ENCODE measurements around the gene FBXO21.

FBXO21 gene

DNA sequence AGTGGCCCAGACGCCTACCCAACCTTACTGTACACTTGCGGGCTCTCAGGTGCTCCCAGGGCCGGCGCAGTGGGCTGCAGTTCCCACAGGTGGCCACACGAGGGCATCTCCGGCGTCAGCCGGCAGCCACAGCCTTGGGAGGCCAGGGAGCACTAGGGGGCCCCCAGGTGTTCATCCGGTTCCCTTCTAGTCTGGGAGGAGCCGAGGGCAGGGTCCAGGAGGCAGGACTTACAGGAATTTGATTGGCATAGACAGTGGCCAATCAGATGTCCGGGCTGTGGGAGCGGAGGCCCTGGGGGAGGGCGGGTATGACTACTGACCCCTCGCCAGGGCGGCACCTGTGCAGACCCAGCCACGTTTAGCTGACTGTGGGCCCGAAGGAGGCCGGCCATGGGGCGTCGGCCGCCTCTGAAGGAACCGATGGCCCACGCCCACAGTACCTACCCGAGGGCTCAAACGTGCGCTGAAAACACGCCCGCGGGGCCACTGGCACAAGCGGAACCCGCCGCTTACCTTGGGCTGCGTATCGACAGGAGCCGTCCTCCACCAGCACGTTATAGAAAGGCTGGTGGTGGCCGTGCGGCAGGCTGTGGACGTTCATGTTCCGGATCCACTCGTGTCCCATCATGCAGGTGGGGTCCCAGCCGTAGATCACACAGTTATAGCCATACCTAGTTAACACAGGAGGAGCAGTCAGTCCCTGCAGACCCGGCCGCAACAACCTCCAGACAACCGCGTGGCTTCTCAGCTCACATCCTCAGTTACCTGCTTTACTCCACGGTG lies 34.8 kb downstream of the FBXO21 start:
- H3K79me2 ChIP-seq (ENCODE audit: insufficient read depth, low read length): no peaks in the 10 kb centered on the region
- H3K9me3 ChIP-seq (ENCODE audit: insufficient read depth, low read depth, low read length): no peaks in the 10 kb centered on the region
- no peak overlapping the region for H3K4me2 ChIP-seq (ENCODE audit: low read depth, low read length, poor library complexity, severe bottlenecking)
- no peaks in the 10 kb centered on the region for H3K9me2 ChIP-seq (replicated peaks; ENCODE audit: low read depth, low read length)
- no peak overlapping the region for H3K9ac ChIP-seq (ENCODE audit: low read depth, low read length, poor library complexity, severe bottlenecking)
- H4K20me1 ChIP-seq (ENCODE audit: insufficient read depth, low read length, poor library complexity, severe bottlenecking): peaks cover 6% of the 10 kb centered on the region
- no peaks in the 10 kb centered on the region for H3K4me1 ChIP-seq (ENCODE audit: insufficient read depth, low read length, poor library complexity, severe bottlenecking)
- no peak overlapping the region for H3K4me3 ChIP-seq (ENCODE audit: low read length, poor library complexity, severe bottlenecking)
- no peak for TF ChIP-seq EZH2phosphoT487 (IDR thresholded peaks at IDR 0.05; ENCODE audit: borderline replicate concordance)
- TF ChIP-seq, protein P1, sequence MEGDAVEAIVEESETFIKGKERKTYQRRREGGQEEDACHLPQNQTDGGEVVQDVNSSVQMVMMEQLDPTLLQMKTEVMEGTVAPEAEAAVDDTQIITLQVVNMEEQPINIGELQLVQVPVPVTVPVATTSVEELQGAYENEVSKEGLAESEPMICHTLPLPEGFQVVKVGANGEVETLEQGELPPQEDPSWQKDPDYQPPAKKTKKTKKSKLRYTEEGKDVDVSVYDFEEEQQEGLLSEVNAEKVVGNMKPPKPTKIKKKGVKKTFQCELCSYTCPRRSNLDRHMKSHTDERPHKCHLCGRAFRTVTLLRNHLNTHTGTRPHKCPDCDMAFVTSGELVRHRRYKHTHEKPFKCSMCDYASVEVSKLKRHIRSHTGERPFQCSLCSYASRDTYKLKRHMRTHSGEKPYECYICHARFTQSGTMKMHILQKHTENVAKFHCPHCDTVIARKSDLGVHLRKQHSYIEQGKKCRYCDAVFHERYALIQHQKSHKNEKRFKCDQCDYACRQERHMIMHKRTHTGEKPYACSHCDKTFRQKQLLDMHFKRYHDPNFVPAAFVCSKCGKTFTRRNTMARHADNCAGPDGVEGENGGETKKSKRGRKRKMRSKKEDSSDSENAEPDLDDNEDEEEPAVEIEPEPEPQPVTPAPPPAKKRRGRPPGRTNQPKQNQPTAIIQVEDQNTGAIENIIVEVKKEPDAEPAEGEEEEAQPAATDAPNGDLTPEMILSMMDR (conservative IDR thresholded peaks at IDR 0.05; ENCODE audit: low read length): peak; percentile 91
- no peaks in the 10 kb centered on the region for H3K27me3 ChIP-seq (ENCODE audit: insufficient read depth, low read length, poor library complexity, severe bottlenecking)
- peaks cover 77% of the 10 kb centered on the region; the same call in 1 of the 2 replicates for H3K36me3 ChIP-seq (ENCODE audit: insufficient read depth, low read length)
- no peak overlapping the region for H2AFZ ChIP-seq (ENCODE audit: low read length)
- H3F3A ChIP-seq (ENCODE audit: low read depth): no peaks in the 10 kb centered on the region

DNA sequence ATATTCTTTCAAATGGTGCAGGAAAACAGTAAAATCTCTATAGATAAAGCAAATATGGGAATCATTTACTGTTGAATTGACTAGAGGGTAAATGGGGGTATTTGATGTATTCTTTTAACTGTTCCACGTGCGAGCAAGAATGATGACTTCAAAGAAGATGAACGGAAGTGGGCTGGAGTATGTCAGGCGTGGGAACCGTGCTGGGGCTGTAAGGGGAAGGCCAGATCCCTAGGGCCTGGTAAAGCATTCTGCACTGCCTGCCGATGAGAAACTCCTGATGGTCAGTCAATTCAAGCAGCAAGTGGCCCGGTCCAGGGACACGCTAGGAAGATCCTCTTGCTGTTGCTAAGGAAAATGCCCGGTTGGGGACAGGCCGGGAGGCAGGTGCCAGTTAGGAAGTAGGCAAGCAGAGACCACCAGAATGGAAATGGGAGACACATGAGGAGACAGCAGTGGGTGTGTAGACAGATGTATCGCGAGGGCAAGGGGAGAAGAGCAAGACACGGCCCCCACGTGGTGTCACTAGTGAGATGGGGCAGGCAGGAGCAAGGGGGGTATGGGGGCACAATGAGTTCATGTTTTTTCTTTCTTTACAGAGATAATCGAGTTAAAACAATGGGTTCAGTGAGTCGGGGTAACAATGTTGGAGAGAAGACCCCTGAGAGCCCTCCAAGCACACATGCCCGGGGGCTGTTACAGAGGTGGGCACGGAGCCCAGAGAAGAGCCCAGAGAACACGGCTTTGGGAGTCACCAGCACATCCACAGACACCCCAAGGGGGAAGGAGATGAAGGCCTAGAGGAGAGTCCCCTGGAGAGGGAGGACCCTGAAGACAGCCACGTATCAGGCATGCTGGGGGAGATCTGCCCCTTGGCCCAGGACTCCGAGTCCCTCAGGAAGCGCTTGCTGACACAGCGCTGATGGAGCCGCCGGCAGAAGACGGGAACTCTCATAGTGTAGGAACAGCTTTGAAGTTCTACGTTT lies 37.2 kb downstream of the FBXO21 start:
- Histone ChIP-seq H3K9ac (ENCODE audit: low read depth, low read length, poor library complexity, severe bottlenecking) (no peak overlapping the region), H3K4me1 (ENCODE audit: insufficient read depth, low read length, poor library complexity, severe bottlenecking) (no peaks in the 10 kb centered on the region), H3K9me3 (ENCODE audit: insufficient read depth, low read depth, low read length) (no peaks in the 10 kb centered on the region), H3K9me2 (replicated peaks; ENCODE audit: low read depth, low read length) (no peaks in the 10 kb centered on the region), H3K36me3 (ENCODE audit: insufficient read depth, low read length) (peaks cover 67% of the 10 kb centered on the region; the same call in 1 of the 2 replicates), H3F3A (ENCODE audit: low read depth) (no peaks in the 10 kb centered on the region), H4K20me1 (ENCODE audit: insufficient read depth, low read length, poor library complexity, severe bottlenecking) (peaks cover 6% of the 10 kb centered on the region), H2AFZ (ENCODE audit: low read length) (no peak overlapping the region), H3K79me2 (ENCODE audit: insufficient read depth, low read length) (no peaks in the 10 kb centered on the region), H3K27me3 (ENCODE audit: insufficient read depth, low read length, poor library complexity, severe bottlenecking) (no peaks in the 10 kb centered on the region), H3K4me2 (ENCODE audit: low read depth, low read length, poor library complexity, severe bottlenecking) (no peak overlapping the region), H3K4me3 (ENCODE audit: low read length, poor library complexity, severe bottlenecking) (no peak overlapping the region)
- TF ChIP-seq, protein P1 (conservative IDR thresholded peaks at IDR 0.05; ENCODE audit: low read length): no peak
- TF ChIP-seq EZH2phosphoT487 (IDR thresholded peaks at IDR 0.05; ENCODE audit: borderline replicate concordance): no peak

DNA sequence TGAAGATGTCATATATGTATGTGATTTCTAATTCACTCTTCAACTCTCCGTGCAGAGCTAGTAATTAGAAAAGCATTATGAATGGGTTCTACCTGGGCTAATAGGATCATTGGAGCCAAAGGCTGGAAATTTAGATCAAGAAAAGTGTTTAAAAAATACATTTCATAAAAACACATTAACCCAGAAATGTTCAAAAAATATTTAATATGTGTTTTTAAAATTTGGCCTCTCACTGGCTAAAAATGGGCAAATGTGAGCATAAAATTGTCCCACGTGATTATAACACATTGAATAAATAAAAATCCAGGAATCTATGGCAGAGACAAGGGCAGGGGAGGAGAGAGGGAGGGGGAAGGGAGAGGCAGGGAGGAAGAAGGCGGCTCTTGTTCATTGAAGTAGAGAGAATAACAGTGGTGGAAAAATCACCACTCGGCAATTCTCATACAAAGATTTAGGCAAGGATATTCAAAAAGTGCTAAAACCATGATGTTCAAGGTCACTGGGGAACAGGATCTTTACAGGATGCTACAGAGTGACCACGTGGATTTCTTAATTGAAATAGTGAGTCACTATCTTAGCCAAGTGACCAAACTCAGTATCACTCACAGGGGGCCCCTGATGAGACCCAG lies 38.8 kb downstream of the FBXO21 start:
- peaks cover 6% of the 10 kb centered on the region for H4K20me1 ChIP-seq (ENCODE audit: insufficient read depth, low read length, poor library complexity, severe bottlenecking)
- TF ChIP-seq, protein P1 (conservative IDR thresholded peaks at IDR 0.05; ENCODE audit: low read length): 0 out of 2 replicates have a peak, but pooled peaks have one; percentile 6
- TF ChIP-seq EZH2phosphoT487 (IDR thresholded peaks at IDR 0.05; ENCODE audit: borderline replicate concordance): no peak
- peaks cover 61% of the 10 kb centered on the region; the same call in 1 of the 2 replicates for H3K36me3 ChIP-seq (ENCODE audit: insufficient read depth, low read length)
- H2AFZ ChIP-seq (ENCODE audit: low read length): no peak overlapping the region
- no peaks in the 10 kb centered on the region for H3K9me2 ChIP-seq (replicated peaks; ENCODE audit: low read depth, low read length)
- no peaks in the 10 kb centered on the region for H3F3A ChIP-seq (ENCODE audit: low read depth)
- H3K9ac ChIP-seq (ENCODE audit: low read depth, low read length, poor library complexity, severe bottlenecking): no peak overlapping the region
- no peak overlapping the region for H3K4me3 ChIP-seq (ENCODE audit: low read length, poor library complexity, severe bottlenecking)
- H3K79me2 ChIP-seq (ENCODE audit: insufficient read depth, low read length): no peaks in the 10 kb centered on the region
- H3K4me1 ChIP-seq (ENCODE audit: insufficient read depth, low read length, poor library complexity, severe bottlenecking): no peaks in the 10 kb centered on the region
- H3K4me2 ChIP-seq (ENCODE audit: low read depth, low read length, poor library complexity, severe bottlenecking): no peak overlapping the region
- H3K9me3 ChIP-seq (ENCODE audit: insufficient read depth, low read depth, low read length): no peaks in the 10 kb centered on the region
- H3K27me3 ChIP-seq (ENCODE audit: insufficient read depth, low read length, poor library complexity, severe bottlenecking): no peaks in the 10 kb centered on the region

Measured in Loucy (cell line).